RPMI7951 (cell line): Measurements from ENCODE around the gene ADSS1. TPM values are rescaled to one million over a fixed set of nuclear protein-coding genes. Genes with fewer than 3 reads are reported as not detected.
A peak's percentile ranks its signal among the peaks of the same experiment; 100 is the strongest.
"Not testable (repeated sequence)": the region's sequence is repeated elsewhere in the genome, so short reads cannot be mapped to it uniquely, and the experiment has no call there.

Source experiments
- DNase-seq: peaks from one replicate; pipeline ENCODE4 v3.0.0-alpha.2; 2012; ENCODE audit warnings: low read depth
- total RNA-seq: library from RNA; depleted of rRNA; stranded (reverse); fragments of >200 nt; shearing (Covaris generic); gene quantifications from 2 replicates; pipeline ENCODE4 v1.2.3, GENCODE V29; 2014

The ADSS1 gene
- total RNA-seq, 1 experiment from 2014 or later, result 3.2 TPM

GRCh38 chr14:104750056-104750752 is 26.2 kb downstream of the ADSS1 start:
- peak; percentile 78 for DNase-seq

GRCh38 chr14:104750753-104751057 is 26.7 kb downstream of the ADSS1 start:
- not testable (repeated sequence) for DNase-seq

GRCh38 chr14:104751539-104752422 is 27.8 kb downstream of the ADSS1 start:
- no peak for DNase-seq

GRCh38 chr14:104752423-104752734 is 28.4 kb downstream of the ADSS1 start:
- no peak for DNase-seq

GRCh38 chr14:104752735-104753527 is 28.9 kb downstream of the ADSS1 start, which contains the start of gene SIVA1:
Gene SIVA1, plus strand, starts transcription at chr14:104753147. Its CDS starts 55 bp downstream, at chr14:104753202.
- DNase-seq, result peak; percentile 97

GRCh38 chr14:104753528-104754212 is 29.6 kb downstream of the ADSS1 start:
- DNase-seq, result no peak

- DNase-seq, result no peak
These were observed 30.3 kb downstream of the ADSS1 start for GRCh38 chr14:104754213-104754851.

- no peak for DNase-seq
These were observed 31.6 kb downstream of the ADSS1 start for GRCh38 chr14:104755621-104756020.

- no peak for DNase-seq
These were observed 32.6 kb downstream of the ADSS1 start for GRCh38 chr14:104756477-104757237.

- DNase-seq, result no peak
These were observed 33.2 kb downstream of the ADSS1 start for GRCh38 chr14:104757238-104757585.

GRCh38 chr14:104757681-104758392 is 33.8 kb downstream of the ADSS1 start:
- DNase-seq, result no peak

- DNase-seq, result no peak
These were observed 35.2 kb downstream of the ADSS1 start for GRCh38 chr14:104758981-104759969.

GRCh38 chr14:104765517-104765916 is 41.5 kb downstream of the ADSS1 start:
- no peak for DNase-seq

- DNase-seq, result no peak
These were observed 42.3 kb downstream of the ADSS1 start for GRCh38 chr14:104766256-104766862.

- no peak for DNase-seq
These were observed 43.0 kb downstream of the ADSS1 start for GRCh38 chr14:104766863-104767633.

- DNase-seq, result no peak
These were observed 43.5 kb downstream of the ADSS1 start for GRCh38 chr14:104767634-104767918.

GRCh38 chr14:104768437-104769323 is 44.7 kb downstream of the ADSS1 start:
- DNase-seq, result peak; percentile 65
